HG03521 (cell line): ENCODE results near the gene PDE6H.

ENCODE experiments used
- ATAC-seq: cut with Tn5 transposase; IDR thresholded peaks from one replicate; pipeline ENCODE4 v1.9.1; 2021; ENCODE audit warnings: mild to moderate bottlenecking, moderate library complexity; ENCODE audit not compliant: unreplicated experiment

Gene PDE6H

DNA sequence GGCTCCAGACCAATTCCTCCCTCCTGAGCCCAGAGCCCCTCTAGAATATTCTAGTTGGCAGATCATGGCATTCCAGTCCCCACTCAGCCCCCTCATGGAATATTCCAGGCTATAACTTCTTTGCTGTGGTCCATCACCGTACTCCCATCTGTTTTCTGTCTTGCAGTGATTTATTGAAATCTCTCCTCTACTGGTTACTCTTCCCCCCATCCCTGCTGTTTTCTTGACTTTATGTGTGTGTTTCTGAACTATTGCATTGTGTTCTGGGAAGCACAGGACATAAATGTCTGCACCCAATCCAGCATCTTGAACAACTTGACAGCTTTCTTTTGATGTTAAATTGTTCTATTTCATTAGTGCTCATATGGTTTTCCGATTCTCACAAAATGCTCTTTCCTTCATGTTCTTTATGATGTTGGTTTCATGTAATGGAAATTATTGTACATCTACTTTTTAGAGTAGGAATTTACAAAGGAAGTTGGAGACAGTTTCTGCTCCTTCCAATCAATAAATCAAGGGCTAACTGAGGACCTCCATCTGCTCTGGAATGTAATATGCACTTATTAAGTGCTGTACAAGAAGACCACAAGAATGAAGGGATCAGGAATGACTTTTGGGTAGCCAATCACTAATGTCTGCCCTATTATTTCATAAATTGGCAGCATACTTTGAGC is 26.3 kb downstream of the PDE6H start:
- ATAC-seq, result no peak

DNA sequence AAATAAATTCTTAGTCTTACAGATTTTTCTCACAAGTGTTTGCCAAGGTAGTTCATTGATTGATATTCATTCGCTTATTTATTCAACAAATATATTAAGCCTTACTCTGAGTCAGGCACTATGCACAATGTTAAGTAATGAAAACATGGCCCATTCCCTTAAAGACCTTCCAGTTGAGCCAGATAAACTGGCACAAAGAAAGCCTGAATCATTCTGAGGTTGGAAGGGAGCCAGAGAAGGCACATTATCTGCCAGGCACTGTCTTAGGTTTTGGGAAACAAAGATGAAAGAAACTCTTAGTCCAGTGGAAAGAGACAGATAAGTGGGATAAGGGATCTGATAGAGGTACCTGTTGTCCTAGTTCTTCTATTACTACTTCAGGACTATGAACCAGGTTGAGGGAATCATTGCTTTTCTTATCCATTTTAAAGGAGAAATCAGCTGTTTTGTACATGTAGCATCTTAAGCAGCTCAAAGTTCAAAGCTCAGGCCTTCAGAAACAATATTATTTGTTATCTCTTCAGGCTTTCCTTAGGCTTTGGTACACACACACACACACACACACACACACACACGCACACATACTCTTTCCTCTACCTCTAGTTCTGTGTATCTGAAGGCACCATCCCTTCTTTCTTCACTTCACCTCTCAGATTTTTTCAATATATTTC is 27.0 kb downstream of the PDE6H start:
- no peak for ATAC-seq

DNA sequence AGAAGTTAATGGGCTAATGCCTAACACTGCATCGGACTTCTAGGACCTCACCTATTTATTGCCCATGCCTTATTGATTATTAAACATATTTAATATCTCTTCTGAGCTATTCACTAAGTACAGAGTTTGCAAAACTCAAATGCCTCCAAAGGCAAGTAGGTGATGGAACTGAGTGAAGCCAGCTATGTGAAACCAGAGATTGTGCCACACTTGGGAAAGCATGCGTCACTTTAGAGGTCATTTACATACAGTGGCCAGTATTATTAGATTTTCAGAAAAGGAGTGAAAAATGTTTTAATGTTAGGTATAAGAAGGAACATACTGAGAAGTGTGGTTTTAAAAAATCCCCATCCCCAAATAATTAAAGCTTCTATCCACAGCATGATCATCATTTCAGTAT is 27.7 kb downstream of the PDE6H start:
- ATAC-seq, result no peak

DNA sequence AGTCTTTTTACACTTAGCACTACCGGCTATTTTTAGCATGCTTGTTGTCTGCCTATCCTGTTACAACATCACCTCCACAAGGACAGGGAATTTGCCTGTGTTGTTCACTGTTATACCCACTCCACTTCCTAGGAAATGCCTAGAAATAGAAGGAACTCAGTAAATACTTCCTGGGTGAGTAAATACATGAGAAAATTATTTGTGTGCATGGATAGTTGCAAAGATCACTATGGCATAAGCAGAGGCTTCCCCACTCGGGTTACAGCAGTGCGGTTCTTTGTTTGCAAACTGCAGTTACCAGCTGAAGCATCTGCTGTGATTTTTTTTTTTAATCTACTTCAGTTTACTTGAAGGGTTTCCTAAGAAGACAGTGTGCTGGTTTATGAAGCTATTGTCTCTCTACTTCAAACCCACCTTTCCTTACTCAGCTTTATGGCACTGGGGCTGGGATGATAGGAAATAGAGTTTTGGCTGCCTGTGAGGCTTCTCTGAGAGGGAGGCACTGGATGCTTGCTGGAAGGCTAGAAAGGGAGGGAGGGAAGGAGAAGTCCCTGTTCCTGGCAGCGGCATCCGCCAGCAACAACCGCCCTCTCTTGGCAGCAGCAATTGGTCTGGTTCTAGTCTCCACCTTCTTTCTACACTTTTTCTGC is 29.0 kb downstream of the PDE6H start:
- ATAC-seq, result no peak

DNA sequence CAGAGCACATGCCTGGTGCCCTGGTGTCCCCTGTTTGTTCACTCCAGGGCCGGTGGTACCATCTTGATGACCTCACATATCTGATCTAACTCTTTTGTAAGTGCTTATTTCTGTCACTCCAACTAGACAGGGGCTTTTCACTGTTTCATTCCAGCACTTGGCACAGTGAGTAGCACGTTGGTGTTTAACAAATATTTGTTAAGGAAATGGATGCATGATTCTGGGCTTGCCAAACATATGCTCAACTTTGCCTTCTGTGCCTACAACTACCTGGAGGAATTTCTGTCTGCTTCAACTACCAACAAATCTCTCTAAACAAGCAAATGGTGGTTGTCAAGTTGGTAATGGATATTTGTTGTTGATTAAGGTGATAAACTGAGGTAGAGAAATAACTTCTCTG is 31.6 kb downstream of the PDE6H start:
- no peak for ATAC-seq

DNA sequence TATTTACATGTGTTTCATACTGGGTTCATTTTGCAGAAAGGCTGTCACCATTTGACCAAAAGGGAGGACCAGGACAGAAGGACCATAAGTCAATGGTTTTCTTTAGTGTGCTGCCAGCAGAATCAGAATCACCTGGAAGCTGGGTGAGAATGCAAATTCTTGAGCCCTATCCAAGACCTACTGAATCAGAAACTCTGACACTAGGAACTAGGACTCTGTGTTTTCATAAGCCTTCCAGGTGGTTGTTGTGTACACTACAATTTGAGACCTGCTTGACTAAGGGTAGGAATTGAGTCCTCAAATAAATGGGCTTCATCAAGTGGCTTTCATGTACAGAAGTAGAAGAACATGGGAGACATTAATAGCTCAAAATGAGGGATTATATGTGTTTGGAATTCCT is 32.2 kb downstream of the PDE6H start:
- ATAC-seq, result no peak

DNA sequence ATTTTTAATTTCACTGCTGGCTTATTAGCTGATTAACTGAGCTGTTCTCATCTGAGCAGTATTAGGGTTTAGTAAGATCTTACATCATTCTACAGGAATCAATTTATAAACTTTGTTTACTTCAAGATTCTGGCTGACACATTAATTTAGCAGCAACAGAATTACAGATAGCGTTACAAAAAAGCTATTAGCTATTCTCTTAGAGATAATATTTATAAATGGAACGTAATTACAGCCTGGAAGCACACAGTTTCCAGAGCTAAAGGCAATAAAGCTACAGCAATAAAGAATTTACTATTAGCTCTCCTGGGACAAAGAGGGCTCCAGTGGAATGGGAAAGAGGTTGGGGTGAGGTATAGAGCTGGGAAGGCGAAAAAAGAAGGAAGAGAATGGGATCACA is 34.7 kb downstream of the PDE6H start:
- no peak for ATAC-seq

DNA sequence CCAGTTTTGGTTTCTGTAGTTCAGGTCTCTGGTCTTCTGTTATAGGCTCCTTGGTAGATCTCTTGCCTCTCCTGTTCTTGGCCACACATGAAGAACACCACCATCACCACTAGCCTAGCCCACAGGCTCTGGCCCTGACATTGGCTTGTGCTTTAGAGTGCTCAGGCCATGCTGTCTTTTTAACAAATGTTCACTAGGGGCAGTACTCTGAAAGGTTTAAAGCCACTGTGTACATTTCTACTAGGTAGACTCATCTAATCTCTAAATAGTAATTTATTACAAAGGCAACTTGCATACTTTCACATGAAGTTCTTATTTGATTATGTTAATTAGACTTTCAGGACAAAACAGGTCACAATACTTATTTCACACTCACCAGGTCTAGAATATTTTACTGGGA is 38.3 kb downstream of the PDE6H start:
- ATAC-seq, result no peak

DNA sequence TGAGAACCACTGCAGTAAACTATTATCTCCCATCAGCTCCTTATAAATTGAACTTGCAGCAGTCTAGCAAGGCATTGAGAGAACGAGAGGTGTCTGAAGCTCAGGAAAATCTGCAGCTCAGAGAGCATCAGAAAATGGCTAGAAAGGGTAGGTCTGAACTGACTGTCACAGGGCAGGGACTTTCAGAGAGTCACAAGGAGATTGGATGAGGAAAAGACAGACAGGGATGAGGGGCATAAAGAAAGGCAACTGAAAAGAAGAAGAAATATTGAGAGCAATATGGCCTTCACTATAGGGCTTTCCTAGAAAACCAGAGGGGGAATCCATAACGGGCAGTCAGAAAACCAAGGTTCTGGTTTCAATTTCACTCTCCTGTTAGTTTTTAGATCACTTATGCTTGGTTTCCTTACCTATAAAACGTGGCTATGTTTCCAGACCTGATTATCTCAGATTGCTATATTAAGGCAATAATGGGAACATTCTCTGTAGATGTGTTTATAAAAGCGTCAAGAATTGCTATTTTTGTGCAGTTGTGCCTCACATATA is 40.9 kb downstream of the PDE6H start:
- no peak for ATAC-seq

DNA sequence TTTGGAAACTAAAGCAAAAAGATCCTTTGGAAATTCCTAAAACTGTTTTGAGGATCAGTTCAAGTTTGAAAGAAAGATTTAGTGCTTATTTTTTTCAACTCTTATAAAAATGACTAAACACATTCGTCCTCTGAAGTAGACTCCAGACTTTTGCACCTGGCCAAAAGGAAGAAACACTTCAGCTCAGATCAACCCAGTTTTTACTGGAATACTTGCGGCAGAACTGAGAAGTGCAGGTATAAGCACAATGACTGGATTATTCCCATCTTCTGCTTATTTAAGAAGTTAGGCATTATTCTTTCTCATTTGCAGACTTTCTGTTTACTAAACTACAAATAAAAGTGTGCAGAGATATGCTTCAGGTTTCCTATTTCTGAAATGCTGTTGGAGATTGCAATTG is 41.9 kb downstream of the PDE6H start:
- ATAC-seq, result no peak

DNA sequence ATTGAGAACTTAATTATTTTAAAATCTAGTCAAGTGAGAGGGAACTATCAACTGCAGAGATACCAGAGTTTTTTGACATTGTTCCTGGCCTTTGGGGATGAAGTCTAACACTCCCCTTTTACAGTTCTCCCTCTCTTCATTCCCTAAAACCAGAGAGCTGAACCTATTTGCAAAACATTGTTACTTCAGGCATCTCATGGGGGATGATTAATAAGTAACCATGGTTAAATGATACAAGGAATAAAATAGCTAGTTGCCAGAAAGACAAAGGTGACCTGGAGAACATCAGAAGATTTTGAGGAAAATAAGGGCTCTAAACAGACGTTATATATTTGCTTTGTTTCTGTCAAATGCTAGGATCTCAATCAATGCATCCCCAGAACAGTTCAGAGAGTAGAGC is 42.3 kb downstream of the PDE6H start:
- ATAC-seq, result no peak

DNA sequence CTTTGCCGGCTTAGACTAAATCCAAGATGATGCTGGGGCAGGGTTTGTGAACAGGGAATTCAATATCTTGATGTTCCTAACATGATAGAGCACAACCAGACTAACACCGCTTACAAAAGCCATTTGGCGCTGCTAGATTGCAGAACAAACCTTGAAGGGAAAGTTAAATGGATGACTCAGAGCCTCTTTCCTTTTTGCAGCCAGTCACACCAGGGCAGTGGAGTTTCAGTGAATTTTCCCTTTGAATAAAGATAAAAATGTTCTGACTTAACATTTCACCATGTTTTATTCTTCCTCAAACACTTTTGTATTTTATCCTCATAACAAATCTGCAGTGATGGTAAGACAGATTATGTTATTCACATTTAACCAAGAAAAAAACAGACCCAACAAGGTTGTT is 47.3 kb downstream of the PDE6H start:
- no peak for ATAC-seq
